Naive B cell (primary cell): ENCODE data around the gene KRTAP4-4. TPM values are rescaled to one million over a fixed set of nuclear protein-coding genes. Genes with fewer than 3 reads are reported as not detected.
"Not testable (repeated sequence)": the region's sequence is repeated elsewhere in the genome, so short reads cannot be mapped to it uniquely, and the experiment has no call there.

Experiments
- ATAC-seq, 2 donors: fragments of 150-1000 bp; cut with Tn5 transposase; 2 replicates each; pipeline ENCODE4 v1.10.0; 2021; ENCODE audit warnings: low read depth in 2 of 2, mild to moderate bottlenecking in 2 of 2, moderate library complexity in 2 of 2
- DNase-seq: peaks from one replicate; pipeline ENCODE4 v3.0.0; 2022
- H3K27ac Mint-ChIP-seq, 6 donors: one replicate each; pipeline ENCODE4 v1.8.0; 2020 to 2022; ENCODE audit warnings: mild to moderate bottlenecking in 6 of 6, mixed read lengths in 6 of 6, moderate library complexity in 5 of 6, inconsistent platforms in 2 of 6
- H3K27me3 Mint-ChIP-seq, 3 donors: one replicate each; pipeline ENCODE4 v1.8.0; 2021 to 2022; ENCODE audit warnings: mixed read lengths in 3 of 3, mild to moderate bottlenecking in 1 of 3
- H3K36me3 Mint-ChIP-seq, 2 donors: one replicate each; pipeline ENCODE4 v1.8.0; 2020 to 2022; ENCODE audit warnings: mixed read lengths in 2 of 2, inconsistent platforms in 1 of 2, mild to moderate bottlenecking in 1 of 2
- H3K4me1 Mint-ChIP-seq, 3 donors: one replicate each; pipeline ENCODE4 v1.8.0; 2020 to 2022; ENCODE audit warnings: mixed read lengths in 3 of 3, inconsistent platforms in 1 of 3, mild to moderate bottlenecking in 1 of 3, moderate library complexity in 1 of 3
- H3K4me3 Mint-ChIP-seq, 8 donors: one replicate each; pipeline ENCODE4 v1.8.0; 2020 to 2022; ENCODE audit warnings: mild to moderate bottlenecking in 8 of 8, mixed read lengths in 8 of 8, moderate library complexity in 8 of 8, inconsistent platforms in 2 of 8
- H3K9me3 Mint-ChIP-seq, 7 donors: one replicate each; pipeline ENCODE4 v1.8.0; 2020 to 2022; ENCODE audit warnings: mixed read lengths in 7 of 7, mild to moderate bottlenecking in 5 of 7, inconsistent platforms in 2 of 7, moderate library complexity in 1 of 7
- polyA plus RNA-seq, 6 donors: library from polyadenylated mRNA; unstranded; fragments of 300-500 nt; fragmentation: Illumina TruSeq; gene quantifications; one replicate each; pipeline ENCODE4 v1.2.3, GENCODE V29; 2021; ENCODE audit warnings: low read depth in 6 of 6

The KRTAP4-4 gene
- not detected for polyA plus RNA-seq

DNA sequence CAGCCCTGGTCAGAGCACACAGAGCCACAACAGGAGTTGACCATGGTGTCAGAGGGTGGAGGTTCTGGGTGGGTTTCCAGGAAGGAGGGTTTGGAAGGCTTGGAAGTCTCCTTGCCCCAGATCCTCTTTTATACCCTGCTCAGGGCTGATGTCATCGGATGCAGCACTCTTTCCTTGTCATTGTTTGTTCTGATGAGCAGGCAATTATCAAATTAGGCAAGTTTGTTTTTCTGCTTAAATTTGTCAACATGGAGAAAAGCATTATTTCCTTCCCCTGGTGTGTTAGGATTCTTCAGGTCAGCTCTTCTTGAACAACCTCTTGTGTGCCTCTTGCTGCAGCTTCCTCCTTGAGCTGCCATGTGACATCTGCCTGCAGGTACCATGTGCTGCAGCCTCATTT is at the start of gene KRTAP4-4:
Gene KRTAP4-4, minus strand, starts transcription at position 101 of the 400 bp plus-strand sequence. Its CDS starts 57 bp downstream, at position 44.
- H3K27ac Mint-ChIP-seq, result peak within 1 kb of the TSS in 2 of 6 donors; percentile 18 to 42
- ATAC-seq, result no peak
- no peak for DNase-seq
- H3K9me3 Mint-ChIP-seq, result no peaks in the 10 kb centered on the region
- H3K4me3 Mint-ChIP-seq, result peak within 1 kb of the TSS in 1 of 8 donors; percentile 38
- H3K36me3 Mint-ChIP-seq, result no peaks in the 10 kb centered on the region
- H3K4me1 Mint-ChIP-seq, result peaks cover 5 to 21% (median 9%) of the 10 kb centered on the region in 3 donors
- peaks cover 0 to 6% (median 5%) of the 10 kb centered on the region in 3 donors for H3K27me3 Mint-ChIP-seq

DNA sequence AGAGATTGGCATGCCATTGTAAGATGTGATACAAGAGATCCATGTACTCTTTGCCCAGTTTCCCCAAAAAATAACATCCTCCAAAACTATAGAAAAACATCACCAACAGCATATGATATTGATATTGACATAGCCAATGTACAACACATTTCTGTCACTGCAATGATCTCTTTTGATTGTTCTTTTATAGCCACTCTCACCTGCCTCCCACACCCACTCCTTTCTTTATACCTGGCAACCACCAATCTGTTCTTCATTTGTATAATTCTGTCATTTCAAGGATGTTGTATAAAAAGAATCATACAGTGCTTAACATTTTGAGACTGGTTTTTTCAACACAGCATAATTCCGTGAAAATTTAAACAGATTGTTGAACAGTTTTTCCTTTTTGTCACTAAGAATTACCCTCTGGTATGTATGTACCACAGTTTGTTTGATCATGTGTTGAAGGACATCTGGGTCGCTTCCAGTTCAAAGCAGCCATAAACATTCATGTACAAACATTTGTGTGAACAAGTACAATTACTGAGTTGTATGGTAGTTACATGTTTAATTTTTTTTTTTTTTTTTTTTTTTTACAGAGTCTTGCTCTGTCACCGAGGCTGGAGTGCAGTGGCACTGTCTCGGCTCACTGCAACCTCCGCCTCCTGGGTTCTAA is 39.0 kb upstream of the KRTAP4-4 start:
- H3K27ac Mint-ChIP-seq, result peak overlapping the region in 1 of 6 donors; percentile 11
- H3K4me1 Mint-ChIP-seq, result no peaks in the 10 kb centered on the region
- H3K27me3 Mint-ChIP-seq, result peaks cover 0 to 17% (median 0%) of the 10 kb centered on the region in 3 donors
- ATAC-seq (no peak), DNase-seq (no peak)
- peaks cover 0 to 10% (median 6%) of the 10 kb centered on the region in 7 donors for H3K9me3 Mint-ChIP-seq
- no peak overlapping the region for H3K4me3 Mint-ChIP-seq
- H3K36me3 Mint-ChIP-seq, result no peaks in the 10 kb centered on the region

DNA sequence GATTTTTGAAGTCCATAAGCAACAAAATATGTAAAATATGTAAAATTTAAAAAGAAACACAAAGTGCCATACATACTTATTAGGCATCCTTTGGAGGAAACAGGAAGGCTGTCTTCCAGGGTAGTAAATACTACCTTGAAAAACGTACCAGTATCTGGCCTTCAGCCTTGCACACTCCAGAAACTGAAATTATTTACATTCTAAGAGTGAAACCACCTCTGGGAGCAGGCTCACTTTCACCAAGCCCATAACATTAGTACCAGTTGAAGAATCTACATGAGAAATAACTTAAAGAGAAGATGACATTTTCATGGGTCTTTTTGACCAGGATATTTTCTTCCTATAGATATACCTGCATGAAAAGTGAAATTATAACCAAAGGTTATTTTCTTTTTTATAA is 35.5 kb upstream of the KRTAP4-4 start:
- H3K4me1 Mint-ChIP-seq, result no peaks in the 10 kb centered on the region
- no peak overlapping the region for H3K4me3 Mint-ChIP-seq
- no peaks in the 10 kb centered on the region for H3K36me3 Mint-ChIP-seq

DNA sequence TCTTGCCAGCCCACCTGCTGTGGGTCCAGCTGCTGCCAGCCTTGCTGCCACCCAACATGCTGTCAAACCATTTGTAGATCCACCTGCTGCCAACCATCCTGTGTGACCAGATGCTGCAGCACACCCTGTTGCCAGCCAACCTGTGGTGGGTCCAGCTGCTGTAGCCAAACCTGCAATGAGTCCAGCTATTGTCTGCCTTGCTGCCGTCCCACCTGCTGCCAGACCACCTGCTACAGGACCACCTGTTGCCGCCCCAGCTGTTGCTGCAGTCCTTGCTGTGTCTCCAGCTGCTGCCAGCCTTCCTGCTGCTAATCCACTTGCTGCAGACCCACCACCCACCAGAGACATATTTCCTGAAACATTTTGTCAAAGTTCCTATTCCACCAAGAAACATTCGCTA is 29.8 kb upstream of the KRTAP4-4 start:
- DNase-seq (no peak), ATAC-seq (no peak)
- Mint-ChIP-seq H3K4me1 (peaks cover 0 to 7% (median 5%) of the 10 kb centered on the region in 3 donors), H3K36me3 (no peaks in the 10 kb centered on the region), H3K9me3 (peaks cover 0 to 3% (median 1%) of the 10 kb centered on the region in 7 donors), H3K27ac (peak overlapping the region in 1 of 6 donors; percentile 88), H3K4me3 (no peak overlapping the region), H3K27me3 (peaks cover 5 to 52% (median 11%) of the 10 kb centered on the region in 3 donors)

More for the DNA sequence above, 35.5 kb upstream of the KRTAP4-4 start:
- no peak for ATAC-seq
- peaks cover 0 to 10% (median 9%) of the 10 kb centered on the region in 7 donors for H3K9me3 Mint-ChIP-seq
- no peak overlapping the region for H3K27ac Mint-ChIP-seq
- no peak for DNase-seq
- peaks cover under 1 to 34% (median 4%) of the 10 kb centered on the region in 3 donors for H3K27me3 Mint-ChIP-seq

DNA sequence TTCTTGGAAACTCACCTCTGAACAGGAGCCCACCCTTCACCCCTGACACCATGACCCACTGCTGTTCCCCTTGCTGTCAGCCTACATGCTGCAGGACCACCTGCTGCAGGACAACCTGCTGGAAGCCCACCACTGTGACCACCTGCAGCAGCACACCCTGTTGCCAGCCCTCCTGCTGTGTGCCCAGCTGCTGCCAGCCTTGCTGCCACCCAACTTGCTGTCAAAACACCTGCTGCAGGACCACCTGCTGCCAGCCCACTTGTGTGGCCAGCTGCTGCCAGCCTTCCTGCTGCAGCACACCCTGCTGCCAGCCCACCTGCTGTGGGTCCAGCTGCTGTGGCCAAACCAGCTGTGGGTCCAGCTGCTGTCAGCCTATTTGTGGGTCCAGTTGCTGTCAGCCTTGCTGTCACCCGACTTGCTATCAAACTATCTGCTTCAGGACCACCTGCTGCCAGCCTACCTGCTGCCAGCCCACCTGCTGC is 29.3 kb upstream of the KRTAP4-4 start, which contains the start of gene KRTAP9-1:
Gene KRTAP9-1, plus strand, starts transcription at position 51 of the 482 bp plus-strand sequence. Its CDS starts 0 bp downstream, at position 51.
- peak within 1 kb of the TSS in 2 of 6 donors; percentile 31 to 88 for H3K27ac Mint-ChIP-seq

DNA sequence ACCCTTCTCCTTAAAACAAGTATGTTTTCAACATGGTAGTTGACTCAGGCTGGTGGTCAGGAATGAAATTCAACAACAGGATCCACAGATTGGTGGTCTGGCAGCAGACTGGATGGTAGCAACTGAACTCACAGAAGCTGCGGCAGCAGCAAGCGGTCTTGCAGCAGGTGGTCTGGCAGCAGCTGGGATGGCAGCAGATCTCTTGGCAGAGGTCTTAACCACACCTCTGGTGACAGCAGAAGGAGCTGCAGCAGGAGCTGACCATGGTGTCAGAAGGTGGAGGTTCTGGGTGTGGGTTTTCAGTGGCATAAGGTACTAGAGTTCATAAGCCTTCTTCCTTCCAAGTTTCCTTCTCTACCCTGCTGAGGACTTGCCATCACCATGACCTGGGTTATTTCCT is 26.3 kb upstream of the KRTAP4-4 start:
- Mint-ChIP-seq H3K36me3 (peaks cover 0 to 11% of the 10 kb centered on the region in 2 donors), H3K9me3 (no peaks in the 10 kb centered on the region), H3K27ac (peak overlapping the region in 1 of 6 donors; percentile 8), H3K4me1 (peaks cover 0 to 10% (median 7%) of the 10 kb centered on the region in 3 donors), H3K27me3 (peaks cover 5 to 48% (median 18%) of the 10 kb centered on the region in 3 donors), H3K4me3 (no peak overlapping the region)
- no peak for DNase-seq
- ATAC-seq, result no peak

More for the DNA sequence above, 29.3 kb upstream of the KRTAP4-4 start, which contains the start of gene KRTAP9-1:
- DNase-seq, H3K4me1 Mint-ChIP-seq, H3K9me3 Mint-ChIP-seq, H3K36me3 Mint-ChIP-seq, ATAC-seq: not testable (repeated sequence)
- Mint-ChIP-seq H3K4me3 (peak within 1 kb of the TSS in 1 of 8 donors; percentile 0), H3K27me3 (peaks cover 5 to 52% (median 11%) of the 10 kb centered on the region in 3 donors)

DNA sequence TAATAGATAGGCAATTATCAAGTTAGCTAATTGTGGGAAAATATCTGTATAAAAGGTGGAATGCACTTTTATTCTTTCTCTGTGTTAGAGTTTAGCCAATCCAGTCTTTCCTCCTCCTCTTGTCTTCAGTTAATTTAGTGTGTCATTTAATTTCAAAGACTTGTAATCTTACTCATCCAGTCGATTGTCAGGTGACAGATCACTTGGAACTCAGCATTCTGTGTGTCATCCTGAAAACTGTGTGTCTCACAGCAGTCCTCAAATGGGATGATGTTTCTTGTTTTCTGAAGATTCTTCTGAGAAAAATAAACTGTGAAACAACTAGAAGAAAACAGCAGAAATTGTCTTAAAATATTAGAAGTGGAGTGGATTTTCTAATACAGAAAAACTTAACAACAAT is 24.5 kb upstream of the KRTAP4-4 start:
- ATAC-seq (no peak), DNase-seq (no peak)
- peaks cover 0 to 11% of the 10 kb centered on the region in 2 donors for H3K36me3 Mint-ChIP-seq
- peaks cover 0 to 30% (median 7%) of the 10 kb centered on the region in 3 donors for H3K27me3 Mint-ChIP-seq
- no peak overlapping the region for H3K4me3 Mint-ChIP-seq
- H3K4me1 Mint-ChIP-seq, result peaks cover 0 to 4% (median 1%) of the 10 kb centered on the region in 3 donors
- H3K9me3 Mint-ChIP-seq, result no peaks in the 10 kb centered on the region
- no peak overlapping the region for H3K27ac Mint-ChIP-seq

DNA sequence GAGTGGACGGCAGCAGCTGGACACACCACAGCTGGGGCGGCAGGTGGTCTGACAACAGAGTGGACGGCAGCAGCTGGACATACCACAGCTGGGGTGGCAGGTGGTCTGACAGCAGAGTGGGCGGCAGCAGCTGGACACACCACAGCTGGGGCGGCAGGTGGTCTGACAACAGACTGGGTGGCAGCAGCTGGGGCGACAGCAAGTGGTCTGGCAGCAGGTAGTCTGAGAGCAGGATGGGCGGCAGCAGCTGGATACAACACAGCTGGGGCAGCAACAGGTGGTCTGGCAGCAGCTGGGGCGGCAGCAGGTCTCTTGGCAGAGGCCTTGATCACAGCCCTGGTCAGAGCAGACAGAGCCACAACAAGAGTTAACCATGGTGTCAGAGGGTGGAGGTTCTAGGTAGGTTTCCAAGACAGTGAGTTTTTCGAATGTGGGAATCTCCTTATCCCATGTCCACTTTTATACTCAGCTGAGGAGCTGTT is 24.0 kb upstream of the KRTAP4-4 start, which contains the start of gene KRTAP4-1:
Gene KRTAP4-1, minus strand, starts transcription at position 432 of the 482 bp plus-strand sequence. Its CDS starts 57 bp downstream, at position 375.
- Mint-ChIP-seq H3K4me3 (no peak within 1 kb of the TSS), H3K27me3 (peaks cover 0 to 25% (median 6%) of the 10 kb centered on the region in 3 donors), H3K36me3 (peaks cover 0 to 11% of the 10 kb centered on the region in 2 donors), H3K4me1 (peaks cover 0 to 4% (median 2%) of the 10 kb centered on the region in 3 donors), H3K9me3 (no peaks in the 10 kb centered on the region), H3K27ac (peak within 1 kb of the TSS in 2 of 6 donors; percentile 58 to 93)
- DNase-seq, result no peak
- ATAC-seq, result no peak

DNA sequence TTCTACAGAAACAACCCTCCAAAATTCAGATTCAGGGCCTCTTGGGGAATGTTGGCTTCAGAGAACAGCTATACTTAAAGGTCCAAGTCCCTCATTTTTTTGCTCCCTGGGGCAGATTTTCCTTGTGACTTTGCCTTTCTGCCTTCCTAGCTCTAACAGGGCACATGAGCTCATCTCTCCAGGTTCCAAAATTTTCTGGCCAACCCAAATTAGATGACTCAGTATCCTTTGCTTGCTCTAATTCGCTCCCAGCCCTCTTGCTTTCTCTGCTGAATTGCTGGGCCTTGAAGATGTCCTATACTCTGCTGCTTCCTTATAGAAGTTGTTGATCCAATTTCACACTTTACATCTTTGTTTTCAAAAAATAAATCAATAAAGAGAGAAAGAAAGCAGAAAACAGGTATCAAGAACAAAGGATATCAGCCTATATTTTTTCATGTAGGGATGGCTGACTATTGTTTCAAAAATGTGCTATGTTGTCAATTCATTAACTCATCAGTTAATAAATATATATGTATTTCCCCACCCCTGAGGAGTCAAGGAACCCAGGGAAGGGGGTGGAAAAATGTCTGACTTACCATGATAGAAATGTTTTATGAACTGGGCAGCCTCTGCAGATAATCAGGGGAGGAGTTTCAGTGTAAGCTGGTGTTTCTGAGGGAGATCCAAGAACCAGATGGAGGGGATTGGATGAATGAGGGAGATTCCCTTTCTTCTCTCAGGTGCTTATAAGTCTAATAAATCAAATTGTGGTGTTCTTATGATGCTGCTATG is 18.5 kb upstream of the KRTAP4-4 start:
- H3K4me1 Mint-ChIP-seq, result peaks cover 39 to 44% (median 40%) of the 10 kb centered on the region in 3 donors
- H3K36me3 Mint-ChIP-seq, result peaks cover 0 to under 1% of the 10 kb centered on the region in 2 donors
- DNase-seq (no peak), ATAC-seq (no peak)
- H3K27ac Mint-ChIP-seq, result peak overlapping the region in 3 of 6 donors; percentile 15 to 82 (median 61)
- peak overlapping the region in 1 of 8 donors; percentile 32 for H3K4me3 Mint-ChIP-seq
- no peaks in the 10 kb centered on the region for H3K9me3 Mint-ChIP-seq
- peaks cover 0 to 1% (median under 1%) of the 10 kb centered on the region in 3 donors for H3K27me3 Mint-ChIP-seq

DNA sequence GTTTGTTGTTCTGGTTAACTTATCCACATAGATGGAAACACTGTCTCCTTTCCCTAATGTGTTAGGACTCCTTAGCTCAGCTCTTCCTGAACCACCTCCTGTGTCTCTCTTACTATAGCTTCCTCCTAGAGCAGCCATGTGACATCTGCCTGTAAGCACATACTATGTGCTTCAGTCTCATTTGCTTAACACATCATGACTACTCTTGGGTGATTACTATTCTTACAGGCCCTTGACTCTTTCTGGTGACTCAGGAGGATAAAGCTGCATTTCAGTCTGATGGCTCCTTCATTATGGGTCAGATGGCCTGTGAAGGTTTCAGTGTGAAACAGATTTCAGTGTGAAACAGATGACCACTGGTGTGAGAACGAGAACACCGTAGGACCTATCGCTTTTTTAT is 17.8 kb upstream of the KRTAP4-4 start:
- H3K4me3 Mint-ChIP-seq, result peak overlapping the region in 3 of 8 donors; percentile 1 to 26 (median 16)
- H3K27ac Mint-ChIP-seq, result peak overlapping the region in 3 of 6 donors; percentile 3 to 84 (median 22)
- no peaks in the 10 kb centered on the region for H3K36me3 Mint-ChIP-seq
- peaks cover 41 to 46% (median 42%) of the 10 kb centered on the region in 3 donors for H3K4me1 Mint-ChIP-seq
- ATAC-seq (peak; percentile 46 to 58), DNase-seq (no peak)
- H3K9me3 Mint-ChIP-seq, result no peaks in the 10 kb centered on the region
- H3K27me3 Mint-ChIP-seq, result no peaks in the 10 kb centered on the region

DNA sequence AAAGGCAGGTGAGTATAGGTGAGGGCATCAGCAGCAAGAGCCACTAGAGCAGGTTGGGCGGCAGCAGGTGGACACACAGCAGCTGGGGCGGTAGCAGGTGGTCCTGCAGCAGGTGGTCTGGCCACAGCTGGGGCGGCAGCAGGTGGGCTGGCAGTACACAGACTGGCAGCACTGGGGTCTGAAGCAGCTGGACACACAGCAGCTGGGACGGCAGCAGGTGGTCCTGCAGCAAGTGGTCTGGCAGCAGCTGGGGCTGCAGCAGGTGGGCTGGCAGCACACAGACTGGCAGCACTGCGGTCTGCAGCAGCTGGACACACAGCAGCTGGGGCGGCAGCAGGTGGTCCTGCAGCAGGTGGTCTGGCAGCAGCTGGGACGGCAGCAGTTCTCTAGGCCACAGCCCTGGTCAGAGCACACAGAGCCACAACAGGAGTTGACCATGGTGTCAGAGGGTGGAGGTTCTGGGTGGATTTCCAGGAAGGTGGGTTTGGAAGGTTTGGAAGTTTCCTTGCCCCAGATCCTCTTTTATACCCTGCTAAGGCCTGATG is 17.3 kb upstream of the KRTAP4-4 start, which contains the start of gene KRTAP4-2:
Gene KRTAP4-2, minus strand, starts transcription at position 495 of the 545 bp plus-strand sequence. Its CDS starts 57 bp downstream, at position 438.
- H3K27ac Mint-ChIP-seq, result peak within 1 kb of the TSS; percentile 8 to 93 (median 62)
- no peaks in the 10 kb centered on the region for H3K9me3 Mint-ChIP-seq
- H3K4me1 Mint-ChIP-seq, result peaks cover 44 to 51% (median 48%) of the 10 kb centered on the region in 3 donors
- ATAC-seq, result no peak
- no peaks in the 10 kb centered on the region for H3K27me3 Mint-ChIP-seq
- peak within 1 kb of the TSS in 6 of 8 donors; percentile 32 to 89 (median 61) for H3K4me3 Mint-ChIP-seq
- H3K36me3 Mint-ChIP-seq, result no peaks in the 10 kb centered on the region
- DNase-seq, result no peak

DNA sequence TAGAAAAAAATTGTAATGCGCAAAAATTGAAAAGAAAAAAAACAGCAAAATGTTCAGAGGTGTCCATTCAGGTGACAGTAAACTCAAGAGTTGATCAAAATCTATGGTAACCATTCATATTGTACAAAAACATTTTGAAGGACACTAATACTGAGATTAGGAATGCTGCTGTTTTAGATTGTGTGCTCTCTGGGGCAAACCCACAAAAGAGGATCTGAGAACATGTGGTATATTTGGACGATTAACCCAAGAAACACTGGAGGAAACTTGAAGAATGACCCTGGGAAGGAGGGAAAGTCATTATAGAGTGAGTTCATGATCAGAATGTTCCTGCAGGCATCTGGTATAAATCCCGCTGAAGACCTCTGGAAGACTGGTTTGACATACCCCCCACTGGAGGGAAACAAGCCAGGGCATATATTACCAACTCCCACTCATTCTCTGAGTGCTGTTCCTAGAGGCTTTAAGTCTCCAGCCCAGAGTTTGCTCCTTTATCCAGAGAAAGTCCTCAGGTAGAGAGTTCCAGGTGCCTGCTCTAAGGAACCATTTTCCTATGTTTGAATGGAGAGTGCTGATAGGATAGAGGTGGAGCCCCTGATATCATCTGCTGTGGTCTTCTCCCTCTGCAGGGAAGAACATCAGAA is 16.3 kb upstream of the KRTAP4-4 start:
- Mint-ChIP-seq H3K27ac (peak overlapping the region; percentile 8 to 93 (median 86)), H3K4me3 (peak overlapping the region in 6 of 8 donors; percentile 51 to 89 (median 65)), H3K36me3 (no peaks in the 10 kb centered on the region), H3K27me3 (no peaks in the 10 kb centered on the region), H3K4me1 (peaks cover 52 to 59% (median 54%) of the 10 kb centered on the region in 3 donors), H3K9me3 (no peaks in the 10 kb centered on the region)
- ATAC-seq, result peak; percentile 91 to 92
- DNase-seq, result peak; percentile 46
